ENCODE measurements around the gene GATA5.

Gene GATA5

DNA sequence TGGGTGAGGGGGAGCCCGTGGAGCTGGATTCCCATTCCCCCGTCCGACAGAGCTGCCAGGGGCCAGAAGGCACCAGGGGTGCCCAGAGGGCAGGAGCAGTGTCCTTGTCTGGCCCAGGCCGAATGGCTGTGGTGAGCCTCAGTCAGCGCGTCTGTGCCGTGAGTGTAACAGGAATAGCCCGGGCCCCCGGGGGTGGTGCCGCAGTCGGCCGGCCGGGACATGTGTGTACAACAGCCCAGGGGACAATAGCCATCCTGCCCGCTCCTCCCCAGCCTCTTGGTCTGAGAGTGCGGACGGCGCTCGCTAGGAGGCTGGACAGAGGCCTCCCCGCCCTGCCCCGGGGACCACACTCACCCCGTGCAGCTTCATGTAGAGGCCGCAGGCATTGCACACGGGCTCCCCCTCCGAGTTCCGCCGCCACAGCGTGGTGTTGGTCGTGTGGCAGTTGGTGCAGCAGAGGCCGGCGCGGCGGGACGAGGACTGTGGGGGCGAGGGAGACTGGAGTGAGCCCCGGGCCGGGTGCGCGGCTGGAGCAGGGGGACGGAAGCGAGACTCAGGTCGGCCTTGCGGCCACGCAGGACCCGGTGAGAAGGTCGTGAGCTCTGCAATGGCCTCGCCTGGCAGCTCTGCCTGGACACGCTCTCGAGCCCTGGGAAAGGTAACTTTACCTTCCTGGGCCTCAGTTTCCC, 9.6 kb downstream of the GATA5 start:
- Mint-ChIP-seq H3K9me3 (no peaks in the 10 kb centered on the region), H3K27ac (no peak overlapping the region), H3K4me3 (no peak overlapping the region), H3K27me3 (ENCODE audit: low read depth) (peaks cover 29% of the 10 kb centered on the region), H3K4me1 (peaks cover 22% of the 10 kb centered on the region), H3K36me3 (ENCODE audit: low read depth) (no peaks in the 10 kb centered on the region)
- TF ChIP-seq, protein P1, sequence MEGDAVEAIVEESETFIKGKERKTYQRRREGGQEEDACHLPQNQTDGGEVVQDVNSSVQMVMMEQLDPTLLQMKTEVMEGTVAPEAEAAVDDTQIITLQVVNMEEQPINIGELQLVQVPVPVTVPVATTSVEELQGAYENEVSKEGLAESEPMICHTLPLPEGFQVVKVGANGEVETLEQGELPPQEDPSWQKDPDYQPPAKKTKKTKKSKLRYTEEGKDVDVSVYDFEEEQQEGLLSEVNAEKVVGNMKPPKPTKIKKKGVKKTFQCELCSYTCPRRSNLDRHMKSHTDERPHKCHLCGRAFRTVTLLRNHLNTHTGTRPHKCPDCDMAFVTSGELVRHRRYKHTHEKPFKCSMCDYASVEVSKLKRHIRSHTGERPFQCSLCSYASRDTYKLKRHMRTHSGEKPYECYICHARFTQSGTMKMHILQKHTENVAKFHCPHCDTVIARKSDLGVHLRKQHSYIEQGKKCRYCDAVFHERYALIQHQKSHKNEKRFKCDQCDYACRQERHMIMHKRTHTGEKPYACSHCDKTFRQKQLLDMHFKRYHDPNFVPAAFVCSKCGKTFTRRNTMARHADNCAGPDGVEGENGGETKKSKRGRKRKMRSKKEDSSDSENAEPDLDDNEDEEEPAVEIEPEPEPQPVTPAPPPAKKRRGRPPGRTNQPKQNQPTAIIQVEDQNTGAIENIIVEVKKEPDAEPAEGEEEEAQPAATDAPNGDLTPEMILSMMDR (IDR thresholded peaks at IDR 0.05; ENCODE audit: unreplicated experiment in 3 of 3) = no peak

DNA sequence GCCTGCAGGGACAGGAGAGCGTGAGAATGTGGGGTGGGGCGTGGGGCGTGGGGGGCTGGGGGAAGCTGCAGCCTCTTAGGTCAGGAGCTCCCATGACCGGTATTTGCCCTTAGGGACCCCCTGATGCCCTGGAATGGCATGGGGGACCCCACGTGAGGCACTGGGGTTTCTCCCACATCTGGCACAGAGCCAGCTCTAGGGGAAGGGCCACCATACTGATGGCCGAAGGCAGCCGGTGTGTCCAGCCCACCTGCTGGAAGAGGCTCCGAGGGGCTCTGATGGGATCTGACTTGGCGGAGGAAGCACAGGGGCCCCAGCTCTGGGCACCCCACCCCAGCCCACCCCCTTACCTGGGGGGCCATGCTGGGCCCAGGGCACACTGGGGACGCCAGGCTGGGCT, 10.8 kb downstream of the GATA5 start:
- H3K9me3 Mint-ChIP-seq = no peaks in the 10 kb centered on the region
- H3K27me3 Mint-ChIP-seq (ENCODE audit: low read depth) = peaks cover 30% of the 10 kb centered on the region
- H3K4me1 Mint-ChIP-seq = peaks cover 25% of the 10 kb centered on the region
- no peaks in the 10 kb centered on the region for H3K36me3 Mint-ChIP-seq (ENCODE audit: low read depth)
- H3K4me3 Mint-ChIP-seq = no peak overlapping the region
- TF ChIP-seq, protein P1 (IDR thresholded peaks at IDR 0.05; ENCODE audit: unreplicated experiment in 3 of 3) = no peak
- no peak overlapping the region for H3K27ac Mint-ChIP-seq

DNA sequence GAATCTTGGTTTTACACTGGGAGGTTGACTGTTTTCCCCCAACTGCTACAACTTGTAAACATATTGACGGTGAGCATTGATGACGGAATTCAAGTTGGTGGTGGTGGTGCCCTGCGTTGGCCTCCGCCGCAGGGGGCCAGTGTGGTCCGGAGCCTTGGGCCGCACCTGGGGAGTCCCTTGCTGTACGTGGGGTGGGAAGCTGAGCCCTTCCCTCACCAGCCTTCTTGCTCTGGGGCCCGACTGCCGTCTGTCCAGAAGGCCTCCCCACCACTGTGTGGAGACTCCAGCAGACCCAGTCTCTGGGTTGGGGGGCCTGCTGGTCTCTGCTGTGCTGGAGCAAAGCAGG, 11.4 kb downstream of the GATA5 start:
- peak overlapping the region in 1 of 3 experiments; percentile 35 for H3K27ac Mint-ChIP-seq
- TF ChIP-seq, protein P1 (IDR thresholded peaks at IDR 0.05; ENCODE audit: unreplicated experiment in 3 of 3) = no peak
- H3K4me1 Mint-ChIP-seq = peaks cover 19% of the 10 kb centered on the region
- peaks cover 24% of the 10 kb centered on the region for H3K27me3 Mint-ChIP-seq (ENCODE audit: low read depth)
- H3K36me3 Mint-ChIP-seq (ENCODE audit: low read depth) = no peaks in the 10 kb centered on the region
- H3K9me3 Mint-ChIP-seq = no peaks in the 10 kb centered on the region
- H3K4me3 Mint-ChIP-seq = no peak overlapping the region

DNA sequence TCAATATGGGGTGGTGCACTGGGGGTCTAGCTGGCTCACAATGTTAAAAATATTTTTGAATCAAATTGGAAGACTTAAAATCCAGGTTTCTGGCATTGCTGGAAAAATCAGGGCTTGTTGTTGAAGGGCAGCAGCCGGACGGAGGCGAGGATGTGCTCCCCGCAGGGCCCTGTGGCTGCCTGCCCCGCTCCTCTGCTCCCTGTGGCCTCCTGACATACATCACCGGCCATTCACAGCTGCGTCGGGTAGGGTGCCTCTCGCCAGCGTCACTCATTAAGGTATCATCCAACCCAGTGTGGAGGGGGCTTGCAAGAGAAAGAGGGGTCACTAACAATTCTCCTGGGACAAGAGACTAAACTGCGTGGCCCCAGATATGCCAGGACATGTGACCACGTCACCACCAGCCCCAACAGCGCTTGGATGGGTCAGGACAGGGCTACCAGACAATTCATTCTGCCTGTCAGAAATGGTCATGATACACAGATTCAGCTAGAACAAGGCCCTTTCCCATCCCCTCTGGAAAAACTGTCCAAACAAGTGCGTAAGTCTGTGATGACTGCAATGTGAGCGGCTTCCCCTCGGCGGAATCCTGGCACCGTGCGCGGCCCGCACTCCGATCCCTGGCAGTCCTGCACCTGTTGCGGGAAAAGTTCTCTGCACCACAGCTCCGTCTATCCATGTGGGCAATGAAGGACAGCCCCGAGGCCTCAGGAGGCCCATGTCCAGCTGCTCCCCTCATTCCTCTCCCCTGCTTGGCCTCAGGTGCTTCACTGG, 12.0 kb downstream of the GATA5 start:
- no peaks in the 10 kb centered on the region for H3K9me3 Mint-ChIP-seq
- H3K27me3 Mint-ChIP-seq (ENCODE audit: low read depth) = peaks cover 18% of the 10 kb centered on the region
- H3K4me3 Mint-ChIP-seq = no peak overlapping the region
- H3K4me1 Mint-ChIP-seq = peaks cover 18% of the 10 kb centered on the region
- TF ChIP-seq, protein P1 (IDR thresholded peaks at IDR 0.05; ENCODE audit: unreplicated experiment in 3 of 3) = no peak
- H3K27ac Mint-ChIP-seq = peak overlapping the region in 2 of 3 experiments; percentile 35 to 38
- no peaks in the 10 kb centered on the region for H3K36me3 Mint-ChIP-seq (ENCODE audit: low read depth)

DNA sequence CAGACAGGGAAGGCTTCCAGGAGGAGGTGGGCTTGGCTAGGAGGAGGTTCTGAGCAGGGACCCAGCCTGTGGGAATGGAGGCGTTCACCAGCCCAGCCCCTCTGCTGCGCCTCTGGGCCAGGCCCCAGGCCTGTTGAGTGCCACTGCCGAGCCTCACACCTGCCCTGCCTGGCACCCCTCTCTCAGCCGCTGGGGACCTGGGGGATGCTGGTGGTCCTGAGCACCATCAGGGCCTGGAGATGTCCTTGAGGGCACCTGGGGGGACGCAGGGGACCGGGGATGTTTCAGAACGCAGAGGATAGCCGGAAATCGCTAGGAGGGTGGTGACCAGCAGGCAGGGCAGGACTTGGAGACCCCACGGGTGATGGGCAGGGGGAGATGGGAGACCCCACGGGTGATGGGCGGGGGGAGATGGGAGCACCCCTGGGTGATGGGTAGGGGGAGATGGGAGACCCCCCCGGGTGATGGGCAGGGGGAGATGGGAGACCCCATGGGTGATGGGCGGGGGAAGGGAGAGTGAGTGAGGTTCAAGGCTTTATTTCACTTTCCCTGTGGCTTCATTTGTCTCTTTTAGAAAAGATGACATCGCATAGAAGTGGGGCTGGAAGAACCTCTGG, 12.7 kb downstream of the GATA5 start:
- H3K4me3 Mint-ChIP-seq = no peak overlapping the region
- H3K36me3 Mint-ChIP-seq (ENCODE audit: low read depth) = no peaks in the 10 kb centered on the region
- peak overlapping the region in 1 of 3 experiments; percentile 38 for H3K27ac Mint-ChIP-seq
- no peaks in the 10 kb centered on the region for H3K9me3 Mint-ChIP-seq
- peaks cover 18% of the 10 kb centered on the region for H3K4me1 Mint-ChIP-seq
- H3K27me3 Mint-ChIP-seq (ENCODE audit: low read depth) = peaks cover 18% of the 10 kb centered on the region
- TF ChIP-seq, protein P1 (IDR thresholded peaks at IDR 0.05; ENCODE audit: unreplicated experiment in 3 of 3) = no peak

All from nephron (organoid).